AG09309 (cell line): Measurements from ENCODE around the gene ALDH3A1.

Experiments used
- DNase-seq: peaks from one replicate; pipeline ENCODE4 v3.0.0-alpha.2; 2010; ENCODE audit warnings: low read depth
- H3K4me3 ChIP-seq: 2 replicates; pipeline ENCODE4 v1.5.1; 2011; ENCODE audit warnings: mild to moderate bottlenecking, low read depth, low read length, moderate library complexity; ENCODE audit not compliant: control insufficient read depth
- CTCF ChIP-seq: IDR thresholded peaks from 2 replicates; pipeline ENCODE4 v1.5.1; 2011; ENCODE audit warnings: mild to moderate bottlenecking, low read depth, low read length, inconsistent platforms; ENCODE audit not compliant: insufficient read depth, control insufficient read depth; ENCODE audit errors: missing control alignments

Gene ALDH3A1

GRCh38 chr17:19726631-19727376 is 21.3 kb downstream of the ALDH3A1 start:
- no peak for DNase-seq
- no peak overlapping the region for H3K4me3 ChIP-seq
- no peak for TF ChIP-seq CTCF

- DNase-seq, result no peak
- no peak for TF ChIP-seq CTCF
- H3K4me3 ChIP-seq, result no peak overlapping the region
Observed at GRCh38 chr17:19725486-19725885, 22.6 kb downstream of the ALDH3A1 start.

GRCh38 chr17:19724501-19725420 is 23.3 kb downstream of the ALDH3A1 start:
- H3K4me3 ChIP-seq, result no peak overlapping the region
- DNase-seq, result no peak
- TF ChIP-seq CTCF, result no peak

GRCh38 chr17:19723964-19724363 is 24.1 kb downstream of the ALDH3A1 start:
- TF ChIP-seq CTCF, result no peak
- no peak for DNase-seq
- H3K4me3 ChIP-seq, result no peak overlapping the region

GRCh38 chr17:19720631-19721426 is 27.3 kb downstream of the ALDH3A1 start:
- no peak overlapping the region for H3K4me3 ChIP-seq
- no peak for TF ChIP-seq CTCF
- DNase-seq, result no peak

GRCh38 chr17:19720210-19720475 is 28.0 kb downstream of the ALDH3A1 start:
- no peak for DNase-seq
- no peak overlapping the region for H3K4me3 ChIP-seq
- TF ChIP-seq CTCF, result no peak
